ENCODE results near the gene CELF6. TPM values are rescaled to one million over a fixed set of nuclear protein-coding genes. Genes with fewer than 3 reads are reported as not detected.

CELF6 gene
- polyA plus RNA-seq, 1 donor, result 11.9 TPM

GRCh38 chr15:72319360-72319984 lies 485 bp downstream of the CELF6 start:
- H3K27me3 ChIP-seq (ENCODE audit: control insufficient read depth, insufficient read depth, low read length), result no peaks in the 10 kb centered on the region
- WGBS (ENCODE audit: insufficient coverage, low lambda C conversion rate), result no CpG with 5 or more reads among the region's 48 CpGs
- H3K9me3 ChIP-seq (ENCODE audit: control insufficient read depth, low read depth, low read length), result peaks cover 6% of the 10 kb centered on the region
- peak overlapping the region; percentile 17 for H3K4me3 ChIP-seq (ENCODE audit: low read length)
- H3K27ac ChIP-seq (ENCODE audit: low read length), result no peak overlapping the region
- no peaks in the 10 kb centered on the region for H3K36me3 ChIP-seq (ENCODE audit: control insufficient read depth, insufficient read depth, low read length)
- peak; percentile 51 to 67 for DNase-seq
- H3K4me1 ChIP-seq (ENCODE audit: control insufficient read depth, insufficient read depth, low read length), result peaks cover 3% of the 10 kb centered on the region

GRCh38 chr15:72318408-72318942 lies 1.5 kb downstream of the CELF6 start:
- Histone ChIP-seq H3K27me3 (ENCODE audit: control insufficient read depth, insufficient read depth, low read length) (no peaks in the 10 kb centered on the region), H3K9me3 (ENCODE audit: control insufficient read depth, low read depth, low read length) (peaks cover 3% of the 10 kb centered on the region), H3K36me3 (ENCODE audit: control insufficient read depth, insufficient read depth, low read length) (no peaks in the 10 kb centered on the region), H3K27ac (ENCODE audit: low read length) (no peak overlapping the region), H3K4me1 (ENCODE audit: control insufficient read depth, insufficient read depth, low read length) (peaks cover 3% of the 10 kb centered on the region), H3K4me3 (ENCODE audit: low read length) (no peak overlapping the region)
- DNase-seq, result peak in 1 of 2 donors; percentile 6
- WGBS (ENCODE audit: insufficient coverage, low lambda C conversion rate), result no CpG with 5 or more reads among the region's 2 CpGs

GRCh38 chr15:72315706-72316370 lies 4.1 kb downstream of the CELF6 start:
- WGBS (ENCODE audit: insufficient coverage, low lambda C conversion rate), result no CpG with 5 or more reads among the region's 6 CpGs
- H3K4me3 ChIP-seq (ENCODE audit: low read length), result no peak overlapping the region
- peaks cover 3% of the 10 kb centered on the region for H3K4me1 ChIP-seq (ENCODE audit: control insufficient read depth, insufficient read depth, low read length)
- no peaks in the 10 kb centered on the region for H3K36me3 ChIP-seq (ENCODE audit: control insufficient read depth, insufficient read depth, low read length)
- peaks cover 3% of the 10 kb centered on the region for H3K9me3 ChIP-seq (ENCODE audit: control insufficient read depth, low read depth, low read length)
- DNase-seq, result peak; percentile 18 to 31
- H3K27me3 ChIP-seq (ENCODE audit: control insufficient read depth, insufficient read depth, low read length), result no peaks in the 10 kb centered on the region
- H3K27ac ChIP-seq (ENCODE audit: low read length), result no peak overlapping the region

GRCh38 chr15:72313881-72314280 lies 6.1 kb downstream of the CELF6 start:
- H3K9me3 ChIP-seq (ENCODE audit: control insufficient read depth, low read depth, low read length), result no peaks in the 10 kb centered on the region
- H3K27me3 ChIP-seq (ENCODE audit: control insufficient read depth, insufficient read depth, low read length), result no peaks in the 10 kb centered on the region
- no peak overlapping the region for H3K4me3 ChIP-seq (ENCODE audit: low read length)
- H3K36me3 ChIP-seq (ENCODE audit: control insufficient read depth, insufficient read depth, low read length), result no peaks in the 10 kb centered on the region
- H3K4me1 ChIP-seq (ENCODE audit: control insufficient read depth, insufficient read depth, low read length), result no peaks in the 10 kb centered on the region
- WGBS (ENCODE audit: insufficient coverage, low lambda C conversion rate), result no CpG with 5 or more reads among the region's 2 CpGs
- no peak overlapping the region for H3K27ac ChIP-seq (ENCODE audit: low read length)
- DNase-seq, result no peak

- Histone ChIP-seq H3K4me3 (ENCODE audit: low read length) (no peak overlapping the region), H3K27ac (ENCODE audit: low read length) (no peak overlapping the region), H3K9me3 (ENCODE audit: control insufficient read depth, low read depth, low read length) (no peaks in the 10 kb centered on the region), H3K4me1 (ENCODE audit: control insufficient read depth, insufficient read depth, low read length) (no peaks in the 10 kb centered on the region), H3K36me3 (ENCODE audit: control insufficient read depth, insufficient read depth, low read length) (no peaks in the 10 kb centered on the region), H3K27me3 (ENCODE audit: control insufficient read depth, insufficient read depth, low read length) (no peaks in the 10 kb centered on the region)
- no peak for DNase-seq
- WGBS (ENCODE audit: insufficient coverage, low lambda C conversion rate), result no CpG with 5 or more reads among the region's 2 CpGs
These were observed 6.5 kb downstream of the CELF6 start for GRCh38 chr15:72313448-72313840.

- no peaks in the 10 kb centered on the region for H3K27me3 ChIP-seq (ENCODE audit: control insufficient read depth, insufficient read depth, low read length)
- DNase-seq, result peak; percentile 35 to 42
- no CpG with 5 or more reads among the region's 2 CpGs for WGBS (ENCODE audit: insufficient coverage, low lambda C conversion rate)
- H3K36me3 ChIP-seq (ENCODE audit: control insufficient read depth, insufficient read depth, low read length), result no peaks in the 10 kb centered on the region
- no peak overlapping the region for H3K27ac ChIP-seq (ENCODE audit: low read length)
- no peaks in the 10 kb centered on the region for H3K9me3 ChIP-seq (ENCODE audit: control insufficient read depth, low read depth, low read length)
- no peak overlapping the region for H3K4me3 ChIP-seq (ENCODE audit: low read length)
- no peaks in the 10 kb centered on the region for H3K4me1 ChIP-seq (ENCODE audit: control insufficient read depth, insufficient read depth, low read length)
These were observed 7.1 kb downstream of the CELF6 start for GRCh38 chr15:72312605-72313447.

- no CpG with 5 or more reads among the region's 5 CpGs for WGBS (ENCODE audit: insufficient coverage, low lambda C conversion rate)
- DNase-seq, result no peak
- no peaks in the 10 kb centered on the region for H3K4me1 ChIP-seq (ENCODE audit: control insufficient read depth, insufficient read depth, low read length)
These were observed 12.9 kb downstream of the CELF6 start for GRCh38 chr15:72307026-72307425.

GRCh38 chr15:72306211-72306785 lies 13.7 kb downstream of the CELF6 start:
- H3K36me3 ChIP-seq (ENCODE audit: control insufficient read depth, insufficient read depth, low read length), result no peaks in the 10 kb centered on the region
- no peaks in the 10 kb centered on the region for H3K27me3 ChIP-seq (ENCODE audit: control insufficient read depth, insufficient read depth, low read length)
- no peaks in the 10 kb centered on the region for H3K4me1 ChIP-seq (ENCODE audit: control insufficient read depth, insufficient read depth, low read length)
- no peak overlapping the region for H3K4me3 ChIP-seq (ENCODE audit: low read length)
- H3K9me3 ChIP-seq (ENCODE audit: control insufficient read depth, low read depth, low read length), result no peaks in the 10 kb centered on the region
- no peak overlapping the region for H3K27ac ChIP-seq (ENCODE audit: low read length)
- WGBS (ENCODE audit: insufficient coverage, low lambda C conversion rate), result no CpG with 5 or more reads among the region's 10 CpGs
- no peak for DNase-seq

More at GRCh38 chr15:72307026-72307425, 12.9 kb downstream of the CELF6 start:
- Histone ChIP-seq H3K27me3 (ENCODE audit: control insufficient read depth, insufficient read depth, low read length) (no peaks in the 10 kb centered on the region), H3K4me3 (ENCODE audit: low read length) (no peak overlapping the region), H3K36me3 (ENCODE audit: control insufficient read depth, insufficient read depth, low read length) (no peaks in the 10 kb centered on the region), H3K27ac (ENCODE audit: low read length) (no peak overlapping the region), H3K9me3 (ENCODE audit: control insufficient read depth, low read depth, low read length) (no peaks in the 10 kb centered on the region)

- Histone ChIP-seq H3K27me3 (ENCODE audit: control insufficient read depth, insufficient read depth, low read length) (no peaks in the 10 kb centered on the region), H3K27ac (ENCODE audit: low read length) (no peak overlapping the region), H3K9me3 (ENCODE audit: control insufficient read depth, low read depth, low read length) (no peaks in the 10 kb centered on the region), H3K4me1 (ENCODE audit: control insufficient read depth, insufficient read depth, low read length) (no peaks in the 10 kb centered on the region), H3K36me3 (ENCODE audit: control insufficient read depth, insufficient read depth, low read length) (no peaks in the 10 kb centered on the region), H3K4me3 (ENCODE audit: low read length) (no peak overlapping the region)
- no CpG with 5 or more reads among the region's 7 CpGs for WGBS (ENCODE audit: insufficient coverage, low lambda C conversion rate)
- no peak for DNase-seq
These were observed 15.4 kb downstream of the CELF6 start for GRCh38 chr15:72304596-72304995.

GRCh38 chr15:72302955-72303354 lies 17.0 kb downstream of the CELF6 start:
- H3K4me1 ChIP-seq (ENCODE audit: control insufficient read depth, insufficient read depth, low read length), result no peaks in the 10 kb centered on the region
- H3K9me3 ChIP-seq (ENCODE audit: control insufficient read depth, low read depth, low read length), result no peaks in the 10 kb centered on the region
- no peak overlapping the region for H3K27ac ChIP-seq (ENCODE audit: low read length)
- no peak for DNase-seq
- no peaks in the 10 kb centered on the region for H3K36me3 ChIP-seq (ENCODE audit: control insufficient read depth, insufficient read depth, low read length)
- no peaks in the 10 kb centered on the region for H3K27me3 ChIP-seq (ENCODE audit: control insufficient read depth, insufficient read depth, low read length)
- H3K4me3 ChIP-seq (ENCODE audit: low read length), result no peak overlapping the region
- WGBS (ENCODE audit: insufficient coverage, low lambda C conversion rate), result no CpG with 5 or more reads among the region's 1 CpG
